ENCODE measurements around the gene MRPL32. TPM values are rescaled to one million over a fixed set of nuclear protein-coding genes. Genes with fewer than 3 reads are reported as not detected.
A peak's percentile ranks its signal among the peaks of the same experiment; 100 is the strongest.

Gene MRPL32
- total and polyA plus RNA-seq, 8 donors: 15.9 to 158 (median 65.3) TPM

DNA sequence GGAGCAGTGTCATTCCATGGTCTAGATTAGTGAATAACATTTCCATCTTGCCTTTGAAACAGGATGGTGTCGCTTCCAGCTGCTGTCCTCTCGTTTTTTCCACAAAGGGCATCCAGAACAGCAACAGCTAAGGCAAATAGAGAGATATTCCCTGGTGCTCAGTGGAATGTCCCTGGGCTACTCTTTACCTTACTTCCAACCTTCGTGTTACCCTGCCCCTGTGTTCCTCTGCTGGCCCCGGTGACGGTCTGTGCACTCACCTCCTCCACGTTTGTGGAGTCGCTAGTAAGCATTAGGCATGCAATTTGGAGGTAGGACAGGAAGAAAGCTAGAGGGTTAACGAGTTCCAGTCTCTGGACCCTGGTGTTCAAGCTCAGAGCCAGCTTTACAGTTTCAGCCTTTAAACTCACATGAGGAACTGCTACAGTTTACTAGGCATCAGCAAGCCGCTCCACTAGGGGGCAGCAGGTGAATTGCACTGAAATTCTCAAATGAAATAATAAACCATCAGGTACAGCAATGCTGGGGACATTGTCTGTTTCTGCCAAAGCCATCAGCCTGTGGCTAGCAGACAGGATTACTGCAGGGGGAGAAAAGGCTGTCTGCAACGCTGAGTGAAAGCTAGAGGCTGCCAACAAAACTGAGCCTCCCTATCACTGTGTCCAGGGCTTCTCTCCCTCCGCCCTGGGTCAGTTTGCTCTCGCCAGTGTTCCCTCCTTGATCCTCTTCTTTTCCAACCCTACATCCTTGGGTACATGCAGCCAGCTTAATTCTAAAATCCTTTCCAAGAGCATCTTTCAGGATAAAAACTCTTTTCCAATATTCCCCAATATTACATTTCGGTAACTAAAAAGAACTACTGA, 9.0 kb downstream of the MRPL32 start:
- 46 to 55% (median 53%) methylated on average over 13 of the region's 13 CpGs for WGBS, 5 donors
- Histone ChIP-seq H3K27me3 (no peaks in the 10 kb centered on the region), H3K4me3 (no peak overlapping the region), H3K27ac (no peak overlapping the region), H3K4me1 (peaks cover 0 to 3% (median 1%) of the 10 kb centered on the region in 4 donors), H3K9me3 (no peaks in the 10 kb centered on the region), H3K36me3 (peaks cover 3 to 40% (median 39%) of the 10 kb centered on the region in 4 donors)
- intact Hi-C loops (cut with DNase I; ENCODE audit: low total_unique reads): loop anchor here (5.0 to 10.0 kb wide), 2 partner anchors 174 to 321 kb away; partner anchors contain the start of gene HECW1
- TF ChIP-seq POLR2A (IDR thresholded peaks at IDR 0.05) (no peak), EP300 (IDR thresholded peaks at IDR 0.05) (no peak), POLR2AphosphoS5 (IDR thresholded peaks at IDR 0.05) (peak in 1 of 3 donors; percentile 16), CTCF (IDR thresholded peaks at IDR 0.05) (peak in 5 of 7 experiments; percentile 65 to 87 (median 80))
- DNase-seq: peak; percentile 81 to 91

- Histone ChIP-seq H3K4me3 (no peak overlapping the region), H3K9me3 (no peaks in the 10 kb centered on the region), H3K4me1 (peaks cover 0 to 3% (median 0%) of the 10 kb centered on the region in 4 donors), H3K27me3 (no peaks in the 10 kb centered on the region), H3K27ac (no peak overlapping the region), H3K36me3 (no peaks in the 10 kb centered on the region)
- intact Hi-C loops (cut with DNase I; ENCODE audit: low total_unique reads): loop anchor here (10.0 kb wide), 1 partner anchor 169 kb away; the partner anchor contains the start of gene HECW1
- peak in 1 of 2 donors; percentile 6 for DNase-seq
- no peak for TF ChIP-seq POLR2AphosphoS5 (IDR thresholded peaks at IDR 0.05)
- TF ChIP-seq CTCF (IDR thresholded peaks at IDR 0.05): no peak
- TF ChIP-seq POLR2A (IDR thresholded peaks at IDR 0.05): no peak
- no peak for TF ChIP-seq EP300 (IDR thresholded peaks at IDR 0.05)
- 17 to 38% (median 22%) methylated on average over 4 of the region's 4 CpGs for WGBS, 5 donors
These were observed 13.8 kb downstream of the MRPL32 start for GRCh38 chr7:42945821-42946626.

DNA sequence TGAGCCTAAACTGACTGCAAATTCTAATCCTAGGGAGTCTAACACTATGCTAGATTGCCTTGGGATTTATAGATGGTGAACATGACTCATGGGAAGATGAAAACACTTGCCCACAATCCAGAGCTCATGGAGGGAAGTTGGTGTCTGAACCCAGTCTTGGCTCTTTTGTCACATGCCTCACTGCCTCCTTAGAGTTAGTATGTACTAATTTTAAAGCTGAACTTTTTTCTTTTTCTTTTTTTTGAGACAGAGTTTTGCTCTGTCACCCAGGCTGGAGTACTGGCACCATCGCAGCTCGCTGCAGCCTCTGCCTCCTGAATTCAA, 14.4 kb downstream of the MRPL32 start:
- intact Hi-C loops (cut with DNase I; ENCODE audit: low total_unique reads): loop anchor here (10.0 kb wide), 1 partner anchor 168 kb away; the partner anchor contains the start of gene HECW1
- Histone ChIP-seq H3K4me1 (no peaks in the 10 kb centered on the region), H3K27me3 (no peaks in the 10 kb centered on the region), H3K27ac (no peak overlapping the region), H3K9me3 (no peaks in the 10 kb centered on the region), H3K36me3 (no peaks in the 10 kb centered on the region), H3K4me3 (no peak overlapping the region)
- WGBS, 5 donors: 93 to 100% (median 94%) methylated on average over 2 of the region's 2 CpGs
- no peak for DNase-seq
- no peak for TF ChIP-seq POLR2AphosphoS5 (IDR thresholded peaks at IDR 0.05)
- TF ChIP-seq CTCF (IDR thresholded peaks at IDR 0.05): no peak
- no peak for TF ChIP-seq POLR2A (IDR thresholded peaks at IDR 0.05)
- no peak for TF ChIP-seq EP300 (IDR thresholded peaks at IDR 0.05)

- no peaks in the 10 kb centered on the region for H3K9me3 ChIP-seq
- no peak for TF ChIP-seq POLR2AphosphoS5 (IDR thresholded peaks at IDR 0.05)
- H3K36me3 ChIP-seq: no peaks in the 10 kb centered on the region
- H3K4me3 ChIP-seq: no peak overlapping the region
- no peaks in the 10 kb centered on the region for H3K4me1 ChIP-seq
- intact Hi-C loops (cut with DNase I; ENCODE audit: low total_unique reads): loop anchor here (10.0 kb wide), 1 partner anchor 167 kb away; the partner anchor contains the start of gene HECW1
- no peak overlapping the region for H3K27ac ChIP-seq
- no peak for DNase-seq
- WGBS, 5 donors: 51 to 80% (median 76%) methylated on average over 2 of the region's 2 CpGs
- no peaks in the 10 kb centered on the region for H3K27me3 ChIP-seq
These were observed 15.3 kb downstream of the MRPL32 start for GRCh38 chr7:42947521-42947920.
